IPS-NIHi7 (cell line): Measurements from ENCODE around the gene TNIK.

Experiments
- DNase-seq: peaks from one replicate; pipeline ENCODE4 v3.0.0; 2012; ENCODE audit warnings: mixed read lengths; ENCODE audit errors: extremely low spot score

The TNIK gene

DNA sequence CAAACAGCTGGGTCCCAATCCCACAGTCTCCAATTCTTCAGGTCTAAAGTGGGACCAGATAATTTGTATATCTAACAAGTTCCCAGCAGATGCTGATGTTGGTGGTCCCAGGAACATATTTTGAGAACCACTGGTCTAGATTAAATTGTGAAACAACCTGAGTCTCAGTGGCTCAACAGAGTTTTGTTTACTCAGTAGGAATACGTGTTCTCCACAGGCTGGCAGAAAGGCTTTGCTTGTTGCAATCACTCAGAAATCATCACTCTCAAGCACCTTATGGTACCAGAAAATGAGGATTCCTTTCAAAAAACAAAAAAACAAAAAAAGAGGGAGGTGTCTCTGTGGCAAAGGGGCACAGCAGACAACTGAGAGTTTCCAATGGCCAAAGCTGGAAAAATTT lies 118.0 kb downstream of the TNIK start:
- no peak for DNase-seq

DNA sequence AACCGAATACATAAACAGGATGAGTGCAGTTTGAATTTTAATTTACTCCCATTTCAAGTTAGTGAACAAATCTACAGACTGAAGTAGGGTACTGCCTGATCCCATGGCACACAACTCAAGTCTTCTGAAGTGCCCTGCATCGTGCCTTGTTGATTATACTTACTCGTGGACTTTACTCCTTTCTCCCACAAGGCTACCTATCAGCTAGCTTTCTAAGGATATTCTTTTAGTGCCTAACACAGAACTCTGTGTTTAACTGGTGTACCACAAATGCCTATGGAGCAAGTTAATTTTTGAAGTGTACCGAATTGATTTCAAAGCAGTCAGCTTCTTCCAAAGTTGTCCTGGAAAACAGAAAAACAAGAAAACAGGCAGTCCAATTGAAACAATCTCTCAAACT lies 119.8 kb downstream of the TNIK start:
- no peak for DNase-seq

DNA sequence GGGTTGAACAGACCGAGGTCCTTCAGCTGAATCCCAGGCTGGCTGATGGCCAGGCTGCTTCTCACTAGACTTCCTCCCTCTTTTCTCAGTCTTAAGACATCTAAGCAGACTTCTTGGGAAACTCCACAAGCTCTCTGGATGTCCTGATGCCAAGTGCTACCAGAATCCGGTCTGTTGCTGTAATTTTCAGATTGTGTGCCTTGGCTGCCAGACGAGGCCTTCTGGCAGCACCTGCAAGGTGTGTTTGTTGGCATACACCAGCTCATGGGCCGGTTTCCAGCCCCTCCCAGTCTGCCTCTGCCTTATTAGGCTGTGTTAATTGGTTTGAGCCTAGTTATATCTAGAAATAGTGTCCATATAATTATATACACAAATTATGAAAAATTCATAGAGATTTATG lies 120.6 kb downstream of the TNIK start:
- DNase-seq, result no peak

DNA sequence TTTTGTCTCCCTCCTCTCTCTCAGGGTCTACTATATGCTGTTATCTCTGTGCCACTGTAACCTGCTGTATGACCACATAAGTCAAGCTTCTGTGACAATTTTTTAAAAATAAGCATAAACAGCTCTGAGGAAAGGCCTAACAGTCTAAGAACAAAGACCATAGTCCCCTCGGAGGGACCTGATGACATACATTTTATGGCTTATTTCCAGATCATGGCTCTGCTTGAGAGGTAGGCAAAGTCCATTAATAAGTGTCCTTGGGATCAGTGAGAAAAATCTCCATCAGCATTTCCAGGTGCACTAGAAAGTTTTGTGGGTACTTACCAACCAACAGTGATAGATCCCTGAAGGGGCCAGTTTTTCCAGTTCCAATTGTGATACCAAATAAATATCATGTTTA lies 123.8 kb downstream of the TNIK start:
- DNase-seq, result no peak

DNA sequence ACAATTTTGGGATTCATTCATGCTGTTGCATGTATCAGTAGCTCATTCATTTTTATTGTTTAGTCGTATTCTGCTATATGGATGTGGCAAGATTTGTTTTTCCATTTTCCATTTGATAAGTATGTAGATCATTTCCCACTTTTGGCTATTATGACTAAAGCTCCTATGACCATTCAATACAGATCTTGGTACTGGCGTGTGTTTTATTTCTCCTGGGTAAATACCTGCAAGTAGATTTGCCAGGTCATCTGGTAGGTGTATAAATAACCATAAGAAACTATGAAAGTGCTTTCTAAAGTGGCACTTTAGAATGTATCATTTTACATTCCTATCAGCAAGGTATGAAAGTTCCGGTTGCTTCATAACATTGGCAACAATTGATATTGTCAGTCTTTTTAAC lies 124.6 kb downstream of the TNIK start:
- no peak for DNase-seq

DNA sequence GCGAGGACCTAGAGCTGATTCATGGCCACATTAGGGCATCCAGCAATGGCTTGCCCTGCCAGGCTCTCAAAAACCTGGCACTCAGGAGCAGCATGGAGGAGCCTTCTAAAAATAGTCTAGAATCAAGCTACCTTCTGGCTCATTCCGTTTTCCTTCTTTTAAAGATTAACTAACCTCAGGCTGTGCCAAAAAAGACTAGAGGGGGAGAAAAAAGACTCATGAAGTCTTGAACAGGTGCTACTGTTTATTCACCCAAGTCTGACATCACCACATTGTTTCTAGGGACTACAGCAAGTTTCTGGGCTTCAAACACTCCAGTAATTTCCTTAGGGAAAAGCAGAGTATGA lies 125.8 kb downstream of the TNIK start:
- no peak for DNase-seq

DNA sequence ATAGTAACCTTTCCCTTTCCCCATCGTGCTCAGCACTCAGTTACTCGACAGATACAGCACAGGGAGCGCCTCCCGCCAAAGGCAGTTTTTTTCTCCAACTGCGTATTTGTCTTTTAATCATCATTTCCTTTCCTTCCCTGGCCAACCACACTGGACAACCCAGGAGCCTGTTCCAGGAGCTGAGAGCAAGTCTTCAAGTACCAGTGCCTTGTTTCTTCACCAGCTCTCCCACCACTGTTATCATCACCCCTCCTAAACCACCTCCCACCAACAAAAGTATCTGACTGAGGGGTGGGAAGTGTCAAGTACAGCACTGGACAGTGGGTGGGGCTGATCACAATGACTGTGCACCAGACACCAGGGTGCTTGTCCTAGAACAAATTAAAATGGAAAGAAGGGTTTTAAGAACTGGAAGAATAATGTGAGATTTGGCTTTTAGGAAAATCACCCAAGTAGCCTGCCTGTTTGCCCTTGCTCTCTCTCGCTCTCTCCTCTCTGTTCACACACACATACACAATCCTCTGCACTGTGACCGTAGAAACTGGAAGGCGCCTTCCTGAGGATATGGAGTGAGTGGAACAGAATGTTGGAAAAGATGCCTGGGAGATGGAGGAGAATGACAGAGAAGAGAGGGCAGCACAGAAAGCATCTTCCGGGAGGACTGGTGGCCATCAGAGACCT lies 126.3 kb downstream of the TNIK start:
- no peak for DNase-seq

DNA sequence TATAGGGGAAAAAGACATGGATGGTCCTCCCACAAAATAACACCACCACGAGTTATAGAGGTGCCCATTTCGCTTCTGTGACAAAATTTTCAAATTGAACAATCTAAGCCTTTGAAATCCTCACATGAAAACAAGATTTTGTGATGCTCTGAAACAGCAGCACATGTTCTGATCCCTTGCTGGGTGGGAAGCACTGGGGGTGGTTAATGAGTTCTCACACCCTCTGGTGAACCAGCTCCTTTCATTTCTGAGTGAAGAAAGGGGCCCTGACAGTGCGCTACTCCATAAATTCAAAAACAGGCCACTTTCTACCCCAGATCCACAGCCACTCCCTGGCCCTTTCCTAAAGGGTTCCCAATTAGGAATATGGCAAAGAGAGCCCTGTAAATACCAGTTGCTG lies 129.3 kb downstream of the TNIK start:
- no peak for DNase-seq

DNA sequence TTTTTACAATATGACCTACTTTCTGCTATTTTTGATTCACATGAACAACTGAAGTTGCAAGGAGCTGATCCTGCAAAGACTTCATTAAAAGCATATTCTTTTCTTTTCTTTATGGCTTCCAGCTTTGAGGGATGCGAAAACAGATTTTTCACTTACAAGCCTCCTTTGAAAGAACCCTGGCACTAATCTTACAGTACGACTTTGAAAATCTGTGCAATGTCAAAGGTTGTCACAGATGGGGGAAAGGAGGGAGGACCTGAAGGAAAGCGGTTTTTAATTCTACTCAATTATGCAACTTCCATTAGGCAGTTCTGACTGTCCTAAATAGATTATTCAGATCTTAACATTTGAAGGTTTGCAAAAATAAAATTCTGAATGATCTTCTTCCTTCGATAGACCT lies 130.5 kb downstream of the TNIK start:
- DNase-seq, result no peak

DNA sequence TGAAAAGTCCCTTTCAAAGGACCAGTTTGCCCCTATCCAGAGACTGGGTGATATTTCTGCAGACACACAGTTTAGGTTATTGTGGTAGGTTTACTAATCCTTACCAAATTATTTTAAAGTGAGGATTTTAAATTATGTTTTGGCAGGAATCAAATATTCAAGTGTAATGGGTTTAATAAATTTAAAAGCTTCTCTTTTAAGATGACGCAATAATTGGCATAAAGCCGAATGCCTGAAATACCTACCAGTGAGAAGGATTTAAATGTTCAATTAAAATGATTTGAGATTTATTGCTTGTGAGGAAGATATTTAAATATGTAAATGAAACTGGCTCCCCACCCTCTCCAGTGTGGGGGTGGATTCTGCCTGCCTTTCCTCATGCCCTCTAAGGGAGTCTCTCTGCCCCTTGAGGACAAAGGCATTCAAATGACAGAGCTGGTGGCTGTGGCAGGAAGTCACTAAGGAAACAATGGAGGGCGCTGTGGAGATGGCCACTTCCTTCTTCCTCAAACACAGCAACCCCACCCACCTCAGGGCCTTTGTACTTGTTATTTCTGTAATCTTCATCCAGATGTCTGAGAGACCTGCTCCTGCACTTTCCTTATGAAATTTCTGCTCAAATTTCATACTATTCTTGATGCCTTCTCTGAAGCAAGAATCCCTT lies 131.7 kb downstream of the TNIK start:
- peak; percentile 47 for DNase-seq

DNA sequence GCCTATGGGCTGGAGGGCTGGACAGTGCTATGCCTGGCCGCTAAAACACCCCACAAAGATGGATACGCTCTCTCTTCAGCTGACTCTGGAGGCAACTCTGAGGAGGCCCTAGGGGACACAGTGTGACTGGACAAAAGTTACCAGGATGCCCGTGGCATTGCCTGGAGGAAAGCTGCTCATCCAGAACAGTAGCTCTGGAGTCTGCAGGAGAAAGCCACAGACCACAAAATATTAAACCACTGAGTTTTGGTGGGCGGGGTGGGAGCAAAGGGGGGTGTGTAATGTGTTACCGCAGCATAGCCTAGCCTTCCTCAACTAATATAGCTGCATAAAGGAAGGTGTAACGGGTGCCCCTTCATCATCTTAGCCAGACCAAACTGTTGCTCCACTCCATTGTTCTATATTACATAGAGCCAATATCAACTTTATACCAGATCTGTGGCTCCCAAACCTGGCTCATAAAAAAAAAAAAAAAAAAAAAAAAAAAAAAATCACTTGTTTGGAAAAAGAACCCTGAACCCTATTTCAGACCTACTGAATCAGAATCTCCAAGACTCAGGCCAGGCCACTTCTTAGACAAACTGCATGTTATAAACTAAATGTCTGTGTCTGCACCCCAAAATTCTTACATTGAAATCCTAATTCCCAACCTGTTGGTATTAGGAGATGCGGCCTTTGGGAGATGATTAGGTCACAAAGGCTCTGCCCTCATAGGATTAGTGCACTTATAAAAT lies 132.6 kb downstream of the TNIK start:
- DNase-seq, result no peak

DNA sequence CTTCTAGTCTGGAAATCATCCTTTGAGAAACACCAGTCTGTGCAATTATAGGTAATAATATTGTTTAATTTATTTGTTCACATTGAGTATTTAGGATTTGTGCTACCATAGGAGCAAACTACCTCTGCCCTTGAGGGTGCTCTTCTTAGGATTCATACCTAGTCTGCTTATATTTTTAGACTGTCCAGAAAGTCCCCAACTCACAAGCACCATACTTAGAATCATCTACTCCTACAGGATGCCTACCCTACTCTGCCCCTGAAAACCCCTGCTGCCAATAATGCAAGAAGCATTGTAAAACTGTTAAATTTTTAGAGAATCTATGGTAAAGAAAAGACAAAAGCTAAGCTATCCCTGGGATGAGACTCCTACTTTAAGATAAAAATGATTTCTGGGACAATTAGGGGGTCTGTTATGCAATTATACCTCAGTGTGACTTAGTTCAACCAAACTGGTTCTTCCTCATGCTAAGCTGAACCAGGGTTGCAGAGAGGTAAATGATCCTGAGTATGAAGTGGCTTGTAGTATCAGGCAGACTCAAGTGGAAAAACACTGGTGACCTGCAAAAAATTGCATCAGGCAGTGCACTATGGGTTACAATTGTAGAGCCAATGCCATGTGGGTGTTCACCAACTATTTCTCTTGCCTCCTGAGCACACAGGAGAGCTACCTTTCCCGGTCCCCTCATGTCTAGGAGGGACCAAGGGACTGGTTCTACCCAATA lies 133.3 kb downstream of the TNIK start:
- no peak for DNase-seq

DNA sequence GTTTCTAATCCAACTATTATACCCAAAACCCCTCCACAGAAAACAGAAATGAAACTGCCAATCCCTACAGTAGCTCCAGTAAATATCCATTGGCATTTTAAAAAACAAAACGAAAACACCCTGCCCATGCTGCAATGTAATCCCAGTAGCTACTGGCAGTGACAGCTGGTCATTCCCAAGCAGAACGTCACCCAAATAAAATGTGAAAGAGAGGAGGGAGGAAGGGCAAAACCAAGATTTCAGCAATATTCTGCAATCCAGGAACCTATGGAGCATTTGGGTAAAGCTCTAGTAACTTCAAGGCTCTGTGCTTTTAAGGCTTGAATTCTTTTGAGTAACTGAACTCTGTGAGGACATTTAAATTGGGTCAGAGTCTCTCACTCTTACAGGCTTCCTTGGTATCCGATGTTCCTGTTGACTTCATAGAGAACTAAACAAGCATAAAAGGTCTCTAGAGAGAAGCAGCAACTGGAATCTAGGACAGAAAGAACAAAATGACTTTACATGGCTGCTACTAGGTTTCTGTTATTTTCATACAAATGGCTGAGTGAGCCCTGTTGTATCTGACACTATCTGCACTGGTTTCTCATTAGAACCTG lies 136.2 kb downstream of the TNIK start:
- no peak for DNase-seq

DNA sequence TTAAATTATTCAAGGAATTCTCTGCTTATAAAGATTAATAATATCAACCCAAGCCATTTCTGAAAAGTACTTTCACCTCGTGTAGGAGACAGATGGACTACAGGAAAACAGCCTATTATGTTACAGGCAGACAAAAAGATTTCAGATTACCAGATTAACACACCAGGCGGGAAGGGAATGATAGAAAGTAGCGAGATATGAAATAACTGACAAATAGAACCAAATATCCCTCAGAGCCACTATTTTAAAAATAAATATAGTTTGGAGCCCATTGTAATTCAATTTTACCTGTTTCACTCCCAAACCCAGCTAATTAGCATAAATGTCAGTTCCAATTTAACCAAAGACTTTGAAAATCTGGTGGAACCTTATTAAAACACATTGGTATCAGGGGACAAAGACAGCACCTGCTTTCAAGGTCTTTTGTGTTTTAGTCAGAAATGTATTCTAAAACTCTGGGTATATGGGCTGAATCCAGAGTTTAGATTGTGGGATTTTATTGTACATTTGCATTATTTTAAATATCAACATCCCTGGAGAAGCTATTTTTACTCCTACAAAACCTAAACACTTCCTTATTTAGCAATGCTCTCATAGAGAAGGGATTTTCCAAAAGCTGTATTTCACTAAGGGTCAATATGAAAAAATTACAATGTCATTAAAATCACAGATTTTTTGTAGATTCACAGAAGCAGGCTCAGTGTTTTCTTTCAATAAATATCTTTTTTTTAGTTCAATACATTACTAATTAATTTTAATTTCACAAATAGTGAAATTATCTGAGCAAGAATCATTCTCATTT lies 138.4 kb downstream of the TNIK start:
- no peak for DNase-seq

DNA sequence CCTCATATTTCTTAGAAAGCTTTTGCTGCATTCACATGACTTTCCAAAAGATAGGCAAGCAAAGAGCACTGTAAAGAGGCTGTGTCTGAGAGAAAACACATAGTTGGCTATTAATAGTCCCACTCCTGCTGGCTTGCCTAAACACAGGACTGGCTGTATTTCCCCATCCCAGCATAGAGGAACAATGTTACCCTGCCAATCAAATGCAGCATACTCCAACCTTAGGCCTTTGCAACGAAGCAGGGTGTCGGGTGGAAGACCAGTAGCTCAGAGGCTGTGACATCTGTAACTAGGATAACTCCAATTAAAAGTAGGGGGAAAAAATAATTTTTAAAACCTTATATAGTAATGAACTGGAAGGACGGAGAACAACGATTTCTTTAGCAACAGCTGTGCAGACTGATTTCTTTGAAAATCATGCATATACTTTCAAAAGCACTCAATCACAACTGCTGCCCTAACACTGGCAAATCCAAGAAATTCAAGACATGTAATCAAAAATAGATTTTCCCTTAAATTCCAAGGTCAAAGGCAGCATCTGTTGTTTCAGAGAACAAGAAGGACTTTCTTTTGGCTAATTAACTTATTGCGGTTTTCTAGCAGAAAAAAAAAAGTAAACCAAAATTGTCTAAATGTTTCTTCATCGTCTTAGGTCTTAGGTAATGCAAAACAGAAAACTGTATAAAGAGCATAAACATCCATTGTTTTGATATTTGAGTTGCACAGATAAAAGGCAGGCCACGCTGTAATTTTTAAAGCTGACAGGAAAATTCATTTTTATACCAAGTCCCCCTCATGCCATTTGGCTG lies 139.3 kb downstream of the TNIK start:
- no peak for DNase-seq

DNA sequence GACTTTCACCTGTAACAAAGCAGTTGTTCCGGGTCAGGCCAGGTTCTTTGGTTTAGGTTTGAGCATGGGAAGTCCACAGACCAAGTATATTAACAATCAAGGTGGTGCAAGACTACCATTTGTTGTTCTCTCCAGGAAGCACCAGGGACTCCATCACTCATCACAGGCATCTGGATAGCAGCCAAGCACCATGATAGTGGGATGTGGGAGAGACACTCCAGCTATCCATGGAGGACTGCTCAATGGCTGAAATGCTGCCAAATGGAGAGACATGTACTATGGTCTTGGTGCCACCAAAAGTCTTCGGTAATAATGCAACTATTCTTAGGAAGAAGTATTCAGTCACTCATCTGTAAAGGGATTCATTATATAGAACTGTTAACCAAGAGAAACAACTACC lies 143.0 kb downstream of the TNIK start:
- no peak for DNase-seq

DNA sequence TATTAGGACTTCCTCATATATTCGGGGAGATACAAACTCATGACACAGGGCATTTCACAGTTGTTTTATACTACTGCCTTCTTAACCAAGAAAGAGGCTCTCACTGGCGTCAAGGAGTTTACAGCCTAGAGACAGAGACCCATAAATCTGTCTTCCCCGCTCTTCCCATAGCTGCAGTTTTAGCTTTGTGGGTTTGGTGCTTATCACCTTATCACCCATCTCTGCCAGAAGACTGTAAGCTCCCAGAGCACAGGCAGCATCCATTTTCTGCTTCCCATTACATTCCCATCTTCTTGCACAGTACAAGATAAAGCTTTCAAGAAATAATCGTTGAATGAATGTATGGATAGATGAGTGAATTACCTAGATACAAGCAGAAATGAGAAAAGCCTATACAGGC lies 144.3 kb downstream of the TNIK start:
- no peak for DNase-seq

DNA sequence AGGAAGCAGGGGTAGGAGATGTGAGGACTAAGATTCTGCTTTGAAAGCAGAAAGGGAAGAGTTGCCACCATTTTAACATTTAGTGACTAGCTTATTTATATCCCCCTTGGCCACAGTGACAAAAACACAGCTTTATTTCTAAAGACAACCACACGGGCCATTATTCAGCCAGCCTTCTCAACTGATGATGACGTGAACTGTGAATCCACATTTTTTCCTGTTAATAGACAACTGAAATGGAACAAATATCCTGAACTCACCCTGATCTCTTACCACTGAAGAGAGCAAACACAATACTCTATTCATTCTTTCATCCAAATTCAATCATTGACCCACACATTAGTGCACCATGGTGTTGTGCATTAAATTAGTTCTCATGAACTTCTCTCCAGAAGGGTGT lies 145.1 kb downstream of the TNIK start:
- DNase-seq, result no peak

DNA sequence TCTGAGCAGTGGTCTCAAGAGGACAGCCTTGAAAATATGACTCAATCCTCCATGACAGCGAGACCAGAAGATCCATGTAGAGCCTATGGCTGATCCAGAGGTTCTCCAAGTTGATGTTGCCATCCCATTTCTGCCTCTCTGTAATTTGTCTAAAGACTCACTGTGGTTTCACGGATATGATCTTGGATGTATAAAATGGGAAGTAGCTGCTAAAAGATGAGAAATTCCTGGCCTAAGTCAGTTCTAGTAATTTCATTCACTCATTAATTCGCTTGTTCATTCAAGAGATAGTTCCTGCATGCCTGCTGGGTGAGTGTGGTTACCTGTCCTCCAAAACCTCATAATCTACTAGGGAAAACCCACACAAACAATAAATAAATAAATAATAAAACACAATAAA lies 145.9 kb downstream of the TNIK start:
- no peak for DNase-seq

DNA sequence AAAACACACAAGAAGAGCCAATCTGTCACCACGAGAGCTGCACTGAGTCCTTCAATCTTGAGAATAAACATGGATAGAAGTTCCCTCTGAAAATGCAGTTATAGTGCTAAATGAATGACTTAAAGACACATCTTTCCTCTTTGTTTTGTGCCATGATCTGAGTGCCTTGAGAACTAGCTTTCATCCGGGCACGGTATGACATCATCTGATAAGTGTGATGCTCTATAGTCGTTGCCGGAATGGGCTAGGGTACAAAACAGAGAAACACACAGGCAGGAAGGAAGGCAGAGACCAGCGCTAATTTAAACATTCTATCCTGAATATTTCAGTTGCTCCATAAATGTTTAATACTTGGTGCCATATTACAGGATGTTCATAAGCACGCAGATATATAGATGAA lies 146.5 kb downstream of the TNIK start:
- no peak for DNase-seq

DNA sequence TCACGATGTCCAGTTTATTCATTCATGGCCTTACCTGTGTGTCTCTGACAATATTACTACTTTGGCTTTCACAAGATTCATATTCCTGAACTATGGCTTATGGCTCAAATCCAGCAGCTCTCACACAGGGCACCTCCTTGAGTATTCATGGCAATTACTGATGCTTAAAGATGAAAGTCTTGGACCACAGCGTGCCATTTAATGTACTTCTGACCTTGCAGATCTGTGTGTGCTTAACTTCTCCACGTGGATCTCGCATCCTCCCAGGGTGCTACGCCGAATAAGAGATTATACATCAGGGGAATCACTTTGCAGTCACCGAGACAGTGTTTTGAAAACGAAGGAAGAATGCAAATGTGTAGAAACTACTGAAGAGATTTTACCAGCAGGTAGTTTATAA lies 147.5 kb downstream of the TNIK start:
- DNase-seq, result no peak
